ENCODE results near the gene VWA5B1.

VWA5B1 gene

GRCh38 chr1:20351911-20352701 lies 61.4 kb downstream of the VWA5B1 start:
- no peak for DNase-seq

- DNase-seq, result no peak
Observed at GRCh38 chr1:20353836-20354235, 63.2 kb downstream of the VWA5B1 start.

GRCh38 chr1:20354610-20355009 lies 63.9 kb downstream of the VWA5B1 start:
- no peak for DNase-seq

GRCh38 chr1:20355101-20355827 lies 64.6 kb downstream of the VWA5B1 start:
- DNase-seq, result no peak

GRCh38 chr1:20355828-20356735 lies 65.4 kb downstream of the VWA5B1 start:
- DNase-seq, result peak; percentile 40

GRCh38 chr1:20356850-20357459 lies 66.3 kb downstream of the VWA5B1 start:
- no peak for DNase-seq

GRCh38 chr1:20357796-20358195 lies 67.1 kb downstream of the VWA5B1 start:
- no peak for DNase-seq

- no peak for DNase-seq
Observed at GRCh38 chr1:20358761-20359263, 68.1 kb downstream of the VWA5B1 start.

- DNase-seq, result peak; percentile 85
Observed at GRCh38 chr1:20359451-20360330, 69.0 kb downstream of the VWA5B1 start.

- DNase-seq, result no peak
Observed at GRCh38 chr1:20361401-20361800, 70.7 kb downstream of the VWA5B1 start.

- DNase-seq, result peak; percentile 62
Observed at GRCh38 chr1:20361805-20362381, 71.2 kb downstream of the VWA5B1 start.

GRCh38 chr1:20362856-20363255 lies 72.2 kb downstream of the VWA5B1 start:
- no peak for DNase-seq

GRCh38 chr1:20365421-20366055 lies 74.9 kb downstream of the VWA5B1 start:
- DNase-seq, result no peak

- DNase-seq, result no peak
Observed at GRCh38 chr1:20366056-20366462, 75.4 kb downstream of the VWA5B1 start.

GRCh38 chr1:20366463-20367115 lies 75.9 kb downstream of the VWA5B1 start:
- no peak for DNase-seq

GRCh38 chr1:20367116-20367585 lies 76.5 kb downstream of the VWA5B1 start:
- peak; percentile 57 for DNase-seq

GRCh38 chr1:20367626-20368025 lies 77.0 kb downstream of the VWA5B1 start:
- no peak for DNase-seq

- DNase-seq, result no peak
Observed at GRCh38 chr1:20368866-20369470, 78.3 kb downstream of the VWA5B1 start.

GRCh38 chr1:20370698-20371097 lies 80.0 kb downstream of the VWA5B1 start:
- DNase-seq, result no peak
